ENCODE data around the gene SORBS2.

Gene SORBS2

GRCh38 chr4:185540487-185541120, 271.4 kb downstream of the SORBS2 start:
- no peak overlapping the region for H3K4me3 ChIP-seq (ENCODE audit: severe bottlenecking)
- no peak for DNase-seq (ENCODE audit: low spot score)
- peaks cover 13% of the 10 kb centered on the region for H3K27me3 ChIP-seq (ENCODE audit: insufficient read depth, poor library complexity, severe bottlenecking)
- no peaks in the 10 kb centered on the region for H3K36me3 ChIP-seq (ENCODE audit: low read depth)
- no peak for ATAC-seq (ENCODE audit: low read depth)
- no peaks in the 10 kb centered on the region for H3K9me3 ChIP-seq (ENCODE audit: severe bottlenecking)
- TF ChIP-seq CTCF (IDR thresholded peaks at IDR 0.05; ENCODE audit: poor library complexity, severe bottlenecking), result no peak
- peaks cover 4% of the 10 kb centered on the region for H3K4me1 ChIP-seq (ENCODE audit: insufficient read depth, poor library complexity, severe bottlenecking)
- H3K27ac ChIP-seq (ENCODE audit: poor library complexity, severe bottlenecking), result no peak overlapping the region

GRCh38 chr4:185540040-185540439, 272.0 kb downstream of the SORBS2 start:
- ATAC-seq (ENCODE audit: low read depth) (no peak), DNase-seq (ENCODE audit: low spot score) (no peak)
- Histone ChIP-seq H3K4me1 (ENCODE audit: insufficient read depth, poor library complexity, severe bottlenecking) (peaks cover 4% of the 10 kb centered on the region), H3K27ac (ENCODE audit: poor library complexity, severe bottlenecking) (no peak overlapping the region), H3K4me3 (ENCODE audit: severe bottlenecking) (no peak overlapping the region), H3K27me3 (ENCODE audit: insufficient read depth, poor library complexity, severe bottlenecking) (peaks cover 14% of the 10 kb centered on the region), H3K9me3 (ENCODE audit: severe bottlenecking) (no peaks in the 10 kb centered on the region), H3K36me3 (ENCODE audit: low read depth) (no peaks in the 10 kb centered on the region)
- no peak for TF ChIP-seq CTCF (IDR thresholded peaks at IDR 0.05; ENCODE audit: poor library complexity, severe bottlenecking)

DNA sequence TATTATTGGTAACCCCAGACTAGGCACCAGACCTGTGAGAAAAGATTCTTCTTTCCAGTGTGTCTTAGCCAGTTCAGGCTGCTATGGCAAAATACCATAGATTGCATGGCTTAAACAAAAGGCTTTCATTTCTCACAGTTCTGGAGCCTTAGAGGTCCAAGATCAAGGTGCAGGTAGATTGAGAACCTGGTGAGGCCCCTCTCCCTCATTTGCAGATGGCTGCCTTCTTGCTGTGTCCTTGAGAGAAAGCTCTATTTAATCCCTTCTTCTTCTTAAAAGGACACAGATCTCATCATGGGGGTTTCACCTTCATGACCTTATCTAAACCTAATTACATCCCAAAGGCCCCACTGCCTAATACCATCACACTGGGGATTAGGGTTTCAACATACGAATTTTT, 273.2 kb downstream of the SORBS2 start:
- no peaks in the 10 kb centered on the region for H3K36me3 ChIP-seq (ENCODE audit: low read depth)
- no peak for ATAC-seq (ENCODE audit: low read depth)
- peaks cover 4% of the 10 kb centered on the region for H3K4me1 ChIP-seq (ENCODE audit: insufficient read depth, poor library complexity, severe bottlenecking)
- peaks cover 26% of the 10 kb centered on the region for H3K27me3 ChIP-seq (ENCODE audit: insufficient read depth, poor library complexity, severe bottlenecking)
- H3K27ac ChIP-seq (ENCODE audit: poor library complexity, severe bottlenecking), result no peak overlapping the region
- no peak for DNase-seq (ENCODE audit: low spot score)
- no peak overlapping the region for H3K4me3 ChIP-seq (ENCODE audit: severe bottlenecking)
- TF ChIP-seq CTCF (IDR thresholded peaks at IDR 0.05; ENCODE audit: poor library complexity, severe bottlenecking), result no peak
- H3K9me3 ChIP-seq (ENCODE audit: severe bottlenecking), result no peaks in the 10 kb centered on the region

DNA sequence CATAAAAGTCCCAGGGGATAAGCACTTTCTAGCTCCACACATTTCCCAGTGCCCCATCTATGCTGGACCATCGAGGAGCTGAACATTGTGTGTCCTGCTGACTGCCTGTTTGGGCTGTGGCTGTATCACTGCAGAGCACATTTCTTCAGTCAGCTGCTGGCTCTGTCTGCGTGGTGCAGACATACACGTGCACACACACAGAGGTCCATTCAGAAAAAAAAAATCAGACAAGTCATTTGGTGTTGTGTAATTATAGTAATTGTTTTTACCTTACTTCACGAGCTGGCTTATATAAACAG, 275.6 kb downstream of the SORBS2 start:
- peaks cover 35% of the 10 kb centered on the region for H3K27me3 ChIP-seq (ENCODE audit: insufficient read depth, poor library complexity, severe bottlenecking)
- no peak; the same call in 2 of the 3 replicates for ATAC-seq (ENCODE audit: low read depth)
- TF ChIP-seq CTCF (IDR thresholded peaks at IDR 0.05; ENCODE audit: poor library complexity, severe bottlenecking), result no peak
- no peaks in the 10 kb centered on the region for H3K9me3 ChIP-seq (ENCODE audit: severe bottlenecking)
- no peak overlapping the region for H3K4me3 ChIP-seq (ENCODE audit: severe bottlenecking)
- peaks cover 4% of the 10 kb centered on the region for H3K4me1 ChIP-seq (ENCODE audit: insufficient read depth, poor library complexity, severe bottlenecking)
- H3K27ac ChIP-seq (ENCODE audit: poor library complexity, severe bottlenecking), result no peak overlapping the region
- no peaks in the 10 kb centered on the region for H3K36me3 ChIP-seq (ENCODE audit: low read depth)
- no peak for DNase-seq (ENCODE audit: low spot score)

DNA sequence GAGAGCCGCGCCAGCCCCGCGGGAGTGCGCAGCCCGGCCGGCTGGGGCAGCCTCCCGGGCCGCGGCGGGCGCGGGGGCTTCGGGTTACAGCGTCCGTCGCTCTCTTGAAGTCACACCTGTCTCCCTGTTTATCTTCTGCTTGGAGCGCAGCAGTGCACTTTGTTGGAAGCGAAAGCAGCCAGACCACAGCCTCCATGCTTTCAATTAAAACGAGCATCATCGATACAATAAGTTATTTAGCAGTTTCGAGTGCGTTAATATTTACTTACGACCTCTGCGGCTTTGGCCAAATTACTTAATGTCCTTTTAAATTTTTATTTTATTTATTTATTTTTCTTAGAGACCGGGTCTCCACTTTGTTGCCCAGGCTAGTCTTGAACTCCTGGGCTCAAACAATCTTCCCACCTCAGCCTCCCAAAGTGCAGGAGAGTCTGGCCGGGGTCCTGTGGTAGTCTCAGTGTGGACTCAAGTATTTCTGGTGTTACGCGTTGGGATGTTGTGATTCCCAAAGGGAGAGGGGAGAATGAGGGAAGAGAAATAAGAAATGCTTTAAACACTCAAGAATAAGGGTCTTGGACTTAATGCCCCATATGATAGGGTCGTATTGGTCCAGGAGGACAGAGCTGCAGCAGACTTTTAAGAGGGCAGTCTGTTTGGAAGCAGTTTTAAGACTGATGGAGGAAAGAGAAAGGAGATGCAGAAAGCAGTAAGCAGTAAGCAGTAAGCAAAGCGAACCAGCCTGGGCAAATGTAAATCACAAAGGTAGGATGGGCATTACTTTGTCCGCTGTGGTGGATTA, 276.2 kb downstream of the SORBS2 start:
- no peaks in the 10 kb centered on the region for H3K9me3 ChIP-seq (ENCODE audit: severe bottlenecking)
- peak; percentile 66; the same call in 2 of the 3 replicates for ATAC-seq (ENCODE audit: low read depth)
- no peak for DNase-seq (ENCODE audit: low spot score)
- peaks cover 35% of the 10 kb centered on the region for H3K27me3 ChIP-seq (ENCODE audit: insufficient read depth, poor library complexity, severe bottlenecking)
- peak overlapping the region; percentile 35 for H3K4me3 ChIP-seq (ENCODE audit: severe bottlenecking)
- TF ChIP-seq CTCF (IDR thresholded peaks at IDR 0.05; ENCODE audit: poor library complexity, severe bottlenecking), result no peak
- H3K36me3 ChIP-seq (ENCODE audit: low read depth), result no peaks in the 10 kb centered on the region
- peaks cover 4% of the 10 kb centered on the region for H3K4me1 ChIP-seq (ENCODE audit: insufficient read depth, poor library complexity, severe bottlenecking)
- no peak overlapping the region for H3K27ac ChIP-seq (ENCODE audit: poor library complexity, severe bottlenecking)

Measured in RWPE2 (cell line).